ENCODE data around the gene OR52K2.
"Not testable (repeated sequence)": the region's sequence is repeated elsewhere in the genome, so short reads cannot be mapped to it uniquely, and the experiment has no call there.

OR52K2 gene

DNA sequence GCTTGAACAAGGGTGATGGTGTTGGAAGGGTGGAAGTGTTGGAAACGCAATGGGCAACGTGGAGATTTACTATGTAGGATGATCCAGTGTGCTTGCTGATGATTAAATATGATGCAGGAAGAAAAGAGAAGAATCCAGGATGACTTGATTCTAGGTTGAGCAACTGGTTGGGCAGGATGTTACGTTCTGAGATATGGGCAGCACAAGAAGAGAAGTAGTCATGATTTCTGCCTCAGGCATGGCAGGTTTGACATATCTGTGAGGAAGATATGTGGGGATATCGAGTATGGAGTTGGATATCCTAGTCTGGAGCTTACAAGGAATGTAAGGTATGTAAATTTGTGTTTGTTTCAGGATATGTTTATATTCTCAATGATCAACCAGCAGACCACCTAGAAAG is 35.2 kb downstream of the OR52K2 start:
- TF ChIP-seq, protein P1, sequence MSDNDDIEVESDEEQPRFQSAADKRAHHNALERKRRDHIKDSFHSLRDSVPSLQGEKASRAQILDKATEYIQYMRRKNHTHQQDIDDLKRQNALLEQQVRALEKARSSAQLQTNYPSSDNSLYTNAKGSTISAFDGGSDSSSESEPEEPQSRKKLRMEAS (IDR thresholded peaks at IDR 0.05; ENCODE audit: low read depth, low read length): no peak
- TF ChIP-seq, protein P2, sequence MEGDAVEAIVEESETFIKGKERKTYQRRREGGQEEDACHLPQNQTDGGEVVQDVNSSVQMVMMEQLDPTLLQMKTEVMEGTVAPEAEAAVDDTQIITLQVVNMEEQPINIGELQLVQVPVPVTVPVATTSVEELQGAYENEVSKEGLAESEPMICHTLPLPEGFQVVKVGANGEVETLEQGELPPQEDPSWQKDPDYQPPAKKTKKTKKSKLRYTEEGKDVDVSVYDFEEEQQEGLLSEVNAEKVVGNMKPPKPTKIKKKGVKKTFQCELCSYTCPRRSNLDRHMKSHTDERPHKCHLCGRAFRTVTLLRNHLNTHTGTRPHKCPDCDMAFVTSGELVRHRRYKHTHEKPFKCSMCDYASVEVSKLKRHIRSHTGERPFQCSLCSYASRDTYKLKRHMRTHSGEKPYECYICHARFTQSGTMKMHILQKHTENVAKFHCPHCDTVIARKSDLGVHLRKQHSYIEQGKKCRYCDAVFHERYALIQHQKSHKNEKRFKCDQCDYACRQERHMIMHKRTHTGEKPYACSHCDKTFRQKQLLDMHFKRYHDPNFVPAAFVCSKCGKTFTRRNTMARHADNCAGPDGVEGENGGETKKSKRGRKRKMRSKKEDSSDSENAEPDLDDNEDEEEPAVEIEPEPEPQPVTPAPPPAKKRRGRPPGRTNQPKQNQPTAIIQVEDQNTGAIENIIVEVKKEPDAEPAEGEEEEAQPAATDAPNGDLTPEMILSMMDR (IDR thresholded peaks at IDR 0.05; ENCODE audit: low read depth, low read length): no peak
- TF ChIP-seq POLR2A (IDR thresholded peaks at IDR 0.05; ENCODE audit: extremely low read depth, insufficient read length): no peak
- TF ChIP-seq MYC (IDR thresholded peaks at IDR 0.05; ENCODE audit: low read depth, low read length): no peak
- DNase-seq (ENCODE audit: low read depth): no peak
- H3K4me3 ChIP-seq (ENCODE audit: low read depth, low read length): no peak overlapping the region

DNA sequence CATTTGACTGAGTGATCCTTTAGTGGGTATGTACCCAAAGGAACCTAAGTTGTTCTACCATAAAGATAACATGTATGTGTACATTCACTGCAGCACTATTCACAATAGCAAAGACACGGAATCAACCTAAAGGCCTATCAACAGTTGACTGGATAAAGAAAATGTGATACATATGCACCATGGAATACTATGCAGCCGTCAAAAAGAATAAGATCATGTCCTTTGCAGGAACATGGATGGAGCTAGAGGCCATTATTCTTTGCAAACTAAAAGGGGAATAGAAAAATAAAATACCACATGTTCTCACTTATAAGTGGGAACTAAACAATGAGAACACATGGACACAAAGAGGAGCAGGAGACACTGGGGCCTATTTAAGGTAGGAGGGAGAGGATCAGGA is 42.3 kb downstream of the OR52K2 start:
- not testable (repeated sequence) for DNase-seq (ENCODE audit: low read depth); H3K4me3 ChIP-seq (ENCODE audit: low read depth, low read length)

DNA sequence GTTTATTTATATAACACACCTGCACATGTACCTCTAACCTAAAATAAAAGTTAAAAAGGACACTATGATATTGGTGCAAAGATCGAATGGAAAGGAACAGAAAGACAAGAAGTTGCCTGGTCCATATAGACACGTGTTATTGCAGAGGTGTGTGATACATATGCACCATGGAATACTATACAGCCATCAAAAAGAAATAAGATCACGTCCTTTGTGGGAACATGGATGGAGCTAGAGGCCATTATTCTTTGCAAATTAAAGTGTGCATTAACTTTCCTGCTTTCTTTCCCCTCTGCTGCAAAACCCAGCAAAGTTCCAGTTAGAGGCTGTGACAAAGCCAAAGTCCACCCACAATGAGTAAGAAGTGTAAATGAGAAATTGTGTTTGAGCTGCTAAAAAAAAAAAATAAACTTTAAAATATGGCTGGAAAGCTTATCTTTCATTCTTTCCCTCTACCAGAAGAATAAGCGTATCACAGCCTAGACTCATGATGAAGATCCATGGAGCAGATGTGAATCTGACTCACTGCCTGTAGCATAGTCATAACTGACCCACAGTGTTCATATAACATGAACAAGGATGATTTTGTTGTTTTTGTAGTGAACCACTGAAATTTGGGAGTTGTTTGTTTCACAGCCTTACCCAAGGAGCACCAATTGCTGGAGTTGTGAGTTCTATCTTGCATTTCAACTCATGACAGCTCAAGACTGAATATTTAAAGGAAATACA is 42.9 kb downstream of the OR52K2 start:
- no peak for DNase-seq (ENCODE audit: low read depth)
- TF ChIP-seq, protein P1 (IDR thresholded peaks at IDR 0.05; ENCODE audit: low read depth, low read length): no peak
- no peak for TF ChIP-seq MYC (IDR thresholded peaks at IDR 0.05; ENCODE audit: low read depth, low read length)
- TF ChIP-seq POLR2A (IDR thresholded peaks at IDR 0.05; ENCODE audit: extremely low read depth, insufficient read length): no peak
- TF ChIP-seq, protein P2 (IDR thresholded peaks at IDR 0.05; ENCODE audit: low read depth, low read length): no peak
- H3K4me3 ChIP-seq (ENCODE audit: low read depth, low read length): no peak overlapping the region

DNA sequence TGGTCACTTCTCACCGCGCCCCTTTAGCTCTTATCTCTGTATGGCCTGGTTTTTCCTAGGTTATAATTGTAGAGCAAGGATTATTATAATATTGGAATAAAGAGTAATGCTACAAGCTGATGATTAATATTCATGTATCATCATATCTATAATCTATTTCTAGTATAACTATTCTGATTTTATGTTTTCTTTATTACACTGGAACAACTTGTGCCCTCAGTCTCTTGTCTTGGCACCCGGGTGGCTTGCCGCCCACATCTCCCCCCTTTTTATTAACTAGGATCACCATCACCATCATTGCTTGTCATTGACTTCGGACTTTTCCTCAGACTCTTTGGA is 44.4 kb downstream of the OR52K2 start:
- no peak overlapping the region for H3K4me3 ChIP-seq (ENCODE audit: low read depth, low read length)
- TF ChIP-seq, protein P1 (IDR thresholded peaks at IDR 0.05; ENCODE audit: low read depth, low read length): no peak
- TF ChIP-seq MYC (IDR thresholded peaks at IDR 0.05; ENCODE audit: low read depth, low read length) (no peak), POLR2A (IDR thresholded peaks at IDR 0.05; ENCODE audit: extremely low read depth, insufficient read length) (no peak)
- TF ChIP-seq, protein P2 (IDR thresholded peaks at IDR 0.05; ENCODE audit: low read depth, low read length): no peak
- DNase-seq (ENCODE audit: low read depth): no peak

DNA sequence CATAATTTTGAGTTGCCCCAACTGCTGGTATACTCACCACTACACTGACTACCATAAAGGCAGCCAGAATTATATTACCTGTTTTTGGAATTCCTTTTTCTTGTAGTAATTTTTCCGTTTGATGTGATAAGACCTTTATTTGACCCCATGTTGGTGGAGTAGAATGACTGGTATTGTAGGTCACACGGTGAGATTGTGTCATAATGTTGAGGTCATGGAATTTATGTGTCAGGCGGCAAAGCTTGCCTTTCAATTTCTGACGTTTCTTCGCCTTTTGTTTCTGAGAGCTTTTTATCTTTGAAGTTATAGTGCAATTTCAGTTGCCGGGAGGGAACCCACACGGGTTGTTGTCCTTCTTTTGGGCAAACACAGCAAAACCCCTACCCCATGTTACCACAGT is 46.4 kb downstream of the OR52K2 start:
- no peak for DNase-seq (ENCODE audit: low read depth)
- TF ChIP-seq, protein P1 (IDR thresholded peaks at IDR 0.05; ENCODE audit: low read depth, low read length): no peak
- TF ChIP-seq, protein P2 (IDR thresholded peaks at IDR 0.05; ENCODE audit: low read depth, low read length): no peak
- TF ChIP-seq MYC (IDR thresholded peaks at IDR 0.05; ENCODE audit: low read depth, low read length) (no peak), POLR2A (IDR thresholded peaks at IDR 0.05; ENCODE audit: extremely low read depth, insufficient read length) (no peak)

DNA sequence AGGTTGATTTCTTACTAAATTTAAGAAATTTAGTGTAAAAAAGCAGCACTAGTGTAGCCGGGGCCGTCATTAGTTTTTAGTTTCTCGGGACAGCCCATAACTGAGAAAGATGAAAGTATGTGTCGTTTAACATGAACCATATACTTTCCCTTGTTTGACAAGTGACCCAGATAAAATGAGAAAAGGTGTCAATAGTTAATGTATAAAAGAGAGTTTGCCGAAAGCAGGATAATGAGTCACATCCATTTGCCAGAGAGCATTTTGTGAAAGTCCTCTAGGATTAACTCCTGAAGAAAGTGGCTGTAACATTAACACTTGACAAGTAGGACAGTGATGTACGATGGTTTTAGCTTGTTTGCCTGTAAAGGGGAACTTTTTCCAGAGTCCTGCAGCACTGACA is 46.9 kb downstream of the OR52K2 start:
- TF ChIP-seq POLR2A (IDR thresholded peaks at IDR 0.05; ENCODE audit: extremely low read depth, insufficient read length): no peak
- TF ChIP-seq, protein P1 (IDR thresholded peaks at IDR 0.05; ENCODE audit: low read depth, low read length): no peak
- TF ChIP-seq MYC (IDR thresholded peaks at IDR 0.05; ENCODE audit: low read depth, low read length): no peak
- TF ChIP-seq, protein P2 (IDR thresholded peaks at IDR 0.05; ENCODE audit: low read depth, low read length): no peak
- DNase-seq (ENCODE audit: low read depth): no peak
- H3K4me3 ChIP-seq (ENCODE audit: low read depth, low read length): no peak overlapping the region

More for the DNA sequence above, 46.4 kb downstream of the OR52K2 start:
- H3K4me3 ChIP-seq (ENCODE audit: low read depth, low read length): no peak overlapping the region

All from NB4 (cell line).